ENCODE data around the gene AGAP3. TPM values are rescaled to one million over a fixed set of nuclear protein-coding genes. Genes with fewer than 3 reads are reported as not detected.

The AGAP3 gene
- total RNA-seq, 1 donor from 2014 or later, result 135 TPM

DNA sequence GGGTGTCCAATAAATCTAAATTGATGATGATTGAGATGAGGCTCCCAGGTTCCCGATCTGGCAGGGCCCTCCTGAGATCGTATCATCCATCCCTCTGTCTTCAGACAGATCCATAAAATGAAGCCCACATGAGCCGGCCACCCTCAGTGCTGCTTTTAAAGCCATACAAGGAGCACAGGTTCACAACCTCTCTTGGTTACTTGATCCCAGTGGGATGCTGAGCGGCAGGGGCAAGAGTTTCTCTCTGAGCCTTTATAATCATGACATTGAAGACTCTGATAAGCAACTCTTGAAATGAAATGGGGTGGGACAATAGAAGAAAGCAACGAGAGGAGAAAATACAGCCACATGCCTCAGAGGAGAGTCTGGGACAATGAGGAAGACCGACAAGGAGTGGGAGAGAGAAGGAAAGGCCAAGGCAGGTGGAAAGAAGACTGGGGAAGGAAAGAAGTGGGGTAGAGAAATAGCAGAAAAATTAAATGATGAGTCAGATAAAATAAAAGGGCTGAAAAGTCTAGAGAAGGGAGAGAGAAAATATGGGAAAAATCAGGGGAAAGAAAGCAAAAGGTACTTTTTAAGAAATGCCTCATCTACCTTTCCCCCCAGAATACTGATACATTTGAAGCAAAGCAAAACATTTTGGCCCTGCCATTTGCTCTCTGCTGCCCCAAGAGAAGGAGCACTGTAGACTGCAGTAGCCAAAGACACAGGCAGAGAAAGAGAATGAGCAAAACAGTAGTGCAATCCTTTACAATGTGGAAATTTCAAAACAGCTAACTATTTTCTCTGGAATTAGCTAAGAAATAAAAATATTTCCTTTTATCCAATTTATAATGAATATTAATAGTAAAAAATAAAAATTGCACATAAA is 66.6 kb downstream of the AGAP3 start:
- H3K27me3 Mint-ChIP-seq (ENCODE audit: unreplicated experiment), result peaks cover 38% of the 10 kb centered on the region
- no peak overlapping the region for H3K4me3 Mint-ChIP-seq (ENCODE audit: unreplicated experiment)
- H3K27ac Mint-ChIP-seq (ENCODE audit: unreplicated experiment), result no peak overlapping the region
- no peaks in the 10 kb centered on the region for H3K4me1 Mint-ChIP-seq (ENCODE audit: unreplicated experiment)
- no peak for TF ChIP-seq CTCF (IDR thresholded peaks at IDR 0.05)
- H3K36me3 Mint-ChIP-seq (ENCODE audit: unreplicated experiment), result no peaks in the 10 kb centered on the region
- DNase-seq (ENCODE audit: extremely low spot score, unreplicated experiment), result peak; percentile 49
- no peaks in the 10 kb centered on the region for H3K9me3 Mint-ChIP-seq (ENCODE audit: unreplicated experiment)

DNA sequence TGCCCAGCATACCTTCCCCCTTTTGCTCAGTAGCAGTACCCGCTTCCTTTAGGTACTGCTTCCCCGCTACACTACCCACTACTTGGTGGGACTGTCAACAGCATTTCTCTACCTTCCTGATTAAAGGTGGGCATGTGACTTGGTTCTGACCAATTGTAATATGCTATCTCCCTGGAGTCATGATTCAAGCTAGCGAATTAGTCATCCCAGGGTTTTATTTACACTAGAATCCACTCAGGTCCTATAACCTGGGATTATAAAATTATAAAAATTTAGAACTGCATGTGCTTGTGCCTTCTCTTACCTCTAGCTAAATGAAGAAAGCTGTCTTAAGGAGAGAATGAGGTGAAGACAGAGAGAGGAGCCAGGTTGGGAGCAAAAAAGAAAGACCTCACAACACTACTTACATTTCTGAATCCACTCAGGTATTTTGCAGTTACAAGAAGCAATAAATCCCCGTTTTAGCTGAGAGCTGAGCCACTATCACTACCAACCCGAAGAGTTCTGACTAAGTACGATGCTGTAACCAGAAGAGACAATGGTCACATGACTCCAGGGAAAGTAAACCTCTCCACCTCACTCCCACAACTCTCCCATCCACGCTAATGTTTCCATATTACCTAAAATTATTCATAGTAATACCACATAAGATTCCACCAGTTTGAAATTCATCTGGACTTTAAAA is 71.5 kb downstream of the AGAP3 start:
- H3K36me3 Mint-ChIP-seq (ENCODE audit: unreplicated experiment), result no peaks in the 10 kb centered on the region
- H3K27me3 Mint-ChIP-seq (ENCODE audit: unreplicated experiment), result peaks cover 39% of the 10 kb centered on the region
- H3K27ac Mint-ChIP-seq (ENCODE audit: unreplicated experiment), result no peak overlapping the region
- no peak for TF ChIP-seq CTCF (IDR thresholded peaks at IDR 0.05)
- peak; percentile 3 for DNase-seq (ENCODE audit: extremely low spot score, unreplicated experiment)
- H3K9me3 Mint-ChIP-seq (ENCODE audit: unreplicated experiment), result no peaks in the 10 kb centered on the region
- H3K4me1 Mint-ChIP-seq (ENCODE audit: unreplicated experiment), result no peaks in the 10 kb centered on the region
- no peak overlapping the region for H3K4me3 Mint-ChIP-seq (ENCODE audit: unreplicated experiment)

DNA sequence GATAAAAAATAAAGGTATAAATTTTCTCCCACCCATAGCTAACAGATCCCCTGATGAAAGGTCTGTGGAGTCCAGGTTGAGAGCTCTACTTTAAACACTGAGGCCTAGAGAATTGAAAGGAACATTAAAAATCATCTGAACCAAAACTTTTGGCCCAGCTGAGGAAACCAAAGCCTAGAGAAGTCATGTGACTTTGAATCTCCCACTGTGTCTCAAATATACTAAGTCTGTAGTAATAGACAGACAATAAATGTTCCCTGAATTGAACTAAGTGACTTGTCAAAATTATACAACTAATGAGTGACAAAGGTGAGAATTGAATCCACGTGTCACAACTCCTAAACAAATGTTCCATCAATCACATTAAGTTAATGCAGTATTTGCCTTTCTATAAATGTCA is 75.5 kb downstream of the AGAP3 start:
- Mint-ChIP-seq H3K4me3 (ENCODE audit: unreplicated experiment) (no peak overlapping the region), H3K36me3 (ENCODE audit: unreplicated experiment) (no peaks in the 10 kb centered on the region), H3K27ac (ENCODE audit: unreplicated experiment) (no peak overlapping the region), H3K9me3 (ENCODE audit: unreplicated experiment) (no peaks in the 10 kb centered on the region), H3K4me1 (ENCODE audit: unreplicated experiment) (no peaks in the 10 kb centered on the region), H3K27me3 (ENCODE audit: unreplicated experiment) (peaks cover 27% of the 10 kb centered on the region)
- DNase-seq (ENCODE audit: extremely low spot score, unreplicated experiment), result no peak
- TF ChIP-seq CTCF (IDR thresholded peaks at IDR 0.05), result no peak

GRCh38 chr7:151166629-151167196 is 80.4 kb downstream of the AGAP3 start:
- no peak overlapping the region for H3K27ac Mint-ChIP-seq (ENCODE audit: unreplicated experiment)
- no peaks in the 10 kb centered on the region for H3K4me1 Mint-ChIP-seq (ENCODE audit: unreplicated experiment)
- H3K36me3 Mint-ChIP-seq (ENCODE audit: unreplicated experiment), result no peaks in the 10 kb centered on the region
- TF ChIP-seq CTCF (IDR thresholded peaks at IDR 0.05), result no peak
- H3K9me3 Mint-ChIP-seq (ENCODE audit: unreplicated experiment), result no peaks in the 10 kb centered on the region
- no peak for DNase-seq (ENCODE audit: extremely low spot score, unreplicated experiment)
- peaks cover 33% of the 10 kb centered on the region for H3K27me3 Mint-ChIP-seq (ENCODE audit: unreplicated experiment)
- peak overlapping the region; percentile 51 for H3K4me3 Mint-ChIP-seq (ENCODE audit: unreplicated experiment)
